Parathyroid adenoma (tissue), 2 donors: ENCODE data around the gene DPF3.

Experiments
- H2AFZ ChIP-seq: fragments of 300-600 bp; sonication (generic); one replicate; pipeline ENCODE4 v1.7.0; 2017; ENCODE audit warnings: antibody characterized with exemption, mild to moderate bottlenecking
- H3K27ac ChIP-seq: fragments of 300-600 bp; sonication (generic); one replicate; pipeline ENCODE4 v1.7.0; 2017
- H3K27me3 ChIP-seq: fragments of 300-600 bp; sonication (generic); one replicate; pipeline ENCODE4 v1.7.0; 2017; ENCODE audit warnings: low read length; ENCODE audit not compliant: control insufficient read depth, insufficient read depth
- H3K36me3 ChIP-seq: fragments of 300-600 bp; sonication (generic); one replicate; pipeline ENCODE4 v1.7.0; 2017; ENCODE audit warnings: low read length; ENCODE audit not compliant: control insufficient read depth, insufficient read depth
- H3K4me1 ChIP-seq: fragments of 300-600 bp; sonication (generic); one replicate; pipeline ENCODE4 v1.7.0; 2017; ENCODE audit warnings: control low read depth
- H3K4me2 ChIP-seq: fragments of 300-600 bp; sonication (generic); one replicate; pipeline ENCODE4 v1.7.0; 2017; ENCODE audit warnings: low read length
- H3K4me3 ChIP-seq: fragments of 300-600 bp; sonication (generic); one replicate; pipeline ENCODE4 v1.7.0; 2017; ENCODE audit warnings: low read depth, low read length
- H3K79me2 ChIP-seq: fragments of 300-600 bp; sonication (generic); one replicate; pipeline ENCODE4 v1.7.0; 2017; ENCODE audit warnings: control low read depth
- H3K9ac ChIP-seq: fragments of 300-600 bp; sonication (generic); one replicate; pipeline ENCODE4 v1.7.0; 2017; ENCODE audit warnings: mild to moderate bottlenecking
- H3K9me3 ChIP-seq: fragments of 300-600 bp; sonication (generic); one replicate; pipeline ENCODE4 v1.7.0; 2017; ENCODE audit warnings: low read length; ENCODE audit not compliant: control insufficient read depth
- CTCF ChIP-seq: fragments of 300-600 bp; sonication (generic); IDR thresholded peaks from one replicate; pipeline ENCODE4 v1.7.0; 2017; ENCODE audit warnings: antibody characterized with exemption, mild to moderate bottlenecking
- donor health status: primary hyperparathyroidism.

Gene DPF3

GRCh38 chr14:72636871-72637270, 257.0 kb downstream of the DPF3 start:
- Histone ChIP-seq H3K9me3 (no peaks in the 10 kb centered on the region), H3K4me2 (no peak overlapping the region), H2AFZ (no peak overlapping the region), H3K79me2 (no peaks in the 10 kb centered on the region), H3K27me3 (no peaks in the 10 kb centered on the region), H3K4me3 (no peak overlapping the region), H3K27ac (no peak overlapping the region), H3K9ac (no peak overlapping the region), H3K36me3 (no peaks in the 10 kb centered on the region), H3K4me1 (peaks cover 12% of the 10 kb centered on the region)
- TF ChIP-seq CTCF = no peak

- H3K9me3 ChIP-seq = no peaks in the 10 kb centered on the region
- no peak overlapping the region for H2AFZ ChIP-seq
- H3K4me2 ChIP-seq = no peak overlapping the region
- no peak overlapping the region for H3K9ac ChIP-seq
- H3K27ac ChIP-seq = no peak overlapping the region
- H3K36me3 ChIP-seq = no peaks in the 10 kb centered on the region
- H3K27me3 ChIP-seq = no peaks in the 10 kb centered on the region
- H3K4me1 ChIP-seq = peaks cover 12% of the 10 kb centered on the region
- H3K4me3 ChIP-seq = no peak overlapping the region
- no peak for TF ChIP-seq CTCF
- no peaks in the 10 kb centered on the region for H3K79me2 ChIP-seq
These were observed 257.8 kb downstream of the DPF3 start for GRCh38 chr14:72636094-72636493.

- no peak overlapping the region for H3K4me3 ChIP-seq
- H3K4me1 ChIP-seq = peaks cover 12% of the 10 kb centered on the region
- no peaks in the 10 kb centered on the region for H3K79me2 ChIP-seq
- no peaks in the 10 kb centered on the region for H3K36me3 ChIP-seq
- no peak overlapping the region for H2AFZ ChIP-seq
- H3K9me3 ChIP-seq = no peaks in the 10 kb centered on the region
- no peak overlapping the region for H3K9ac ChIP-seq
- no peak overlapping the region for H3K4me2 ChIP-seq
- no peak overlapping the region for H3K27ac ChIP-seq
- H3K27me3 ChIP-seq = no peaks in the 10 kb centered on the region
- no peak for TF ChIP-seq CTCF
These were observed 258.9 kb downstream of the DPF3 start for GRCh38 chr14:72634691-72635616.

- Histone ChIP-seq H3K79me2 (no peaks in the 10 kb centered on the region), H3K9ac (no peak overlapping the region), H3K27ac (no peak overlapping the region), H3K4me1 (peaks cover 12% of the 10 kb centered on the region), H3K27me3 (no peaks in the 10 kb centered on the region), H3K4me3 (no peak overlapping the region), H3K36me3 (no peaks in the 10 kb centered on the region), H3K9me3 (no peaks in the 10 kb centered on the region), H3K4me2 (peak overlapping the region; percentile 45), H2AFZ (no peak overlapping the region)
- TF ChIP-seq CTCF = no peak
These were observed 260.4 kb downstream of the DPF3 start for GRCh38 chr14:72633551-72633950.

- Histone ChIP-seq H3K4me1 (peaks cover 12% of the 10 kb centered on the region), H3K4me2 (no peak overlapping the region), H3K27me3 (no peaks in the 10 kb centered on the region), H3K9ac (no peak overlapping the region), H3K4me3 (no peak overlapping the region), H3K79me2 (no peaks in the 10 kb centered on the region), H3K36me3 (no peaks in the 10 kb centered on the region), H3K9me3 (no peaks in the 10 kb centered on the region), H2AFZ (no peak overlapping the region), H3K27ac (no peak overlapping the region)
- no peak for TF ChIP-seq CTCF
These were observed 261.2 kb downstream of the DPF3 start for GRCh38 chr14:72632727-72633126.
